CD14-positive monocyte (primary cell): ENCODE measurements around the gene CSNK1G3. TPM values are rescaled to one million over a fixed set of nuclear protein-coding genes. Genes with fewer than 3 reads are reported as not detected.

Experiments
- DNase-seq, 3 donors: peaks; one replicate each; pipeline ENCODE4 v3.0.0-alpha.2; 2011 to 2022
- H2AFZ ChIP-seq: 2 replicates; pipeline ENCODE4 v1.6.0; 2012; ENCODE audit warnings: mild to moderate bottlenecking, low read depth, low read length, inconsistent platforms; ENCODE audit not compliant: insufficient read depth, poor library complexity, severe bottlenecking
- H3K27ac ChIP-seq, 2 donors: 1 replicate in 1 of 2; 2 replicates in 1 of 2; pipeline ENCODE4 v1.5.1; 2012 to 2013; ENCODE audit warnings: low read length in 2 of 2, control low read depth in 1 of 2, inconsistent platforms in 1 of 2, low read depth in 1 of 2, mild to moderate bottlenecking in 1 of 2
- H3K27me3 ChIP-seq, 2 donors: one replicate each; pipeline versions ENCODE4 v1.6.0 to v1.6.1; 2011 to 2013; ENCODE audit warnings: low read length in 2 of 2; ENCODE audit not compliant: control insufficient read depth in 2 of 2, insufficient read depth in 2 of 2
- H3K36me3 ChIP-seq, 2 donors: replicated peaks in 1 of 2; 1 replicate in 1 of 2; 2 replicates in 1 of 2; pipeline versions ENCODE4 v1.5.1 to v1.6.1; 2012 to 2013; ENCODE audit warnings: low read length in 2 of 2, control low read depth in 1 of 2, inconsistent platforms in 1 of 2, mild to moderate bottlenecking in 1 of 2; ENCODE audit not compliant: insufficient read depth in 2 of 2, control insufficient read depth in 1 of 2
- H3K4me1 ChIP-seq, 2 donors: 1 replicate in 1 of 2; 2 replicates in 1 of 2; pipeline versions ENCODE4 v1.5.1 to v1.6.1; 2012 to 2013; ENCODE audit warnings: low read length in 2 of 2, control low read depth in 1 of 2, inconsistent platforms in 1 of 2, mild to moderate bottlenecking in 1 of 2, moderate library complexity in 1 of 2; ENCODE audit not compliant: insufficient read depth in 2 of 2, control insufficient read depth in 1 of 2
- H3K4me2 ChIP-seq: replicated peaks from 2 replicates; pipeline ENCODE3; 2012; ENCODE audit warnings: low read length, moderate library complexity, mild to moderate bottlenecking; ENCODE audit not compliant: poor library complexity, severe bottlenecking; ENCODE audit errors: extremely low read depth
- H3K4me3 ChIP-seq, 3 experiments: fragments of 200-600 bp in 1 of 3; sonication (generic) in 1 of 3; replicated peaks in 1 of 3; 1 replicate in 2 of 3; 2 replicates in 1 of 3; pipeline ENCODE4 v1.5.1; 2011 to 2013; ENCODE audit warnings: low read length in 3 of 3, mild to moderate bottlenecking in 3 of 3, control low read depth in 2 of 3, low read depth in 2 of 3, inconsistent platforms in 1 of 3, moderate library complexity in 1 of 3
- H3K79me2 ChIP-seq: 2 replicates; pipeline ENCODE4 v1.6.0; 2012; ENCODE audit warnings: mild to moderate bottlenecking, control low read depth, inconsistent platforms, low read length, moderate library complexity; ENCODE audit not compliant: insufficient read depth
- H3K9ac ChIP-seq: 2 replicates; pipeline ENCODE4 v1.6.0; 2017; ENCODE audit warnings: low read length, mild to moderate bottlenecking; ENCODE audit not compliant: insufficient read depth, poor library complexity, severe bottlenecking
- H3K9me3 ChIP-seq, 2 donors: replicated peaks in 1 of 2; 1 replicate in 1 of 2; 2 replicates in 1 of 2; pipeline versions ENCODE4 v1.5.1 to v1.6.1; 2012 to 2013; ENCODE audit warnings: low read length in 2 of 2, control low read depth in 1 of 2; ENCODE audit not compliant: control insufficient read depth in 1 of 2, insufficient read depth in 1 of 2
- H4K20me1 ChIP-seq: 2 replicates; pipeline ENCODE4 v1.6.0; 2012; ENCODE audit warnings: mild to moderate bottlenecking, low read length, control low read depth, moderate library complexity; ENCODE audit not compliant: insufficient read depth
- H3K27ac Mint-ChIP-seq, 7 donors: one replicate each; pipeline ENCODE4 v1.8.0; 2020; ENCODE audit warnings: mild to moderate bottlenecking in 7 of 7, mixed read lengths in 7 of 7, moderate library complexity in 6 of 7, inconsistent platforms in 2 of 7
- H3K27me3 Mint-ChIP-seq, 3 donors: one replicate each; pipeline ENCODE4 v1.8.0; 2021 to 2022; ENCODE audit warnings: low read depth in 3 of 3, mild to moderate bottlenecking in 3 of 3, mixed read lengths in 3 of 3, moderate library complexity in 3 of 3, inconsistent platforms in 1 of 3
- H3K36me3 Mint-ChIP-seq, 2 donors: one replicate each; pipeline ENCODE4 v1.8.0; 2020; ENCODE audit warnings: mixed read lengths in 2 of 2, inconsistent platforms in 1 of 2, mild to moderate bottlenecking in 1 of 2
- H3K4me1 Mint-ChIP-seq: one replicate; pipeline ENCODE4 v1.8.0; 2020; ENCODE audit warnings: mild to moderate bottlenecking, mixed read lengths
- H3K4me3 Mint-ChIP-seq, 2 donors: one replicate each; pipeline ENCODE4 v1.8.0; 2020; ENCODE audit warnings: mild to moderate bottlenecking in 2 of 2, mixed read lengths in 2 of 2, moderate library complexity in 1 of 2
- H3K9me3 Mint-ChIP-seq, 7 donors: one replicate each; pipeline ENCODE4 v1.8.0; 2020 to 2022; ENCODE audit warnings: mixed read lengths in 7 of 7, mild to moderate bottlenecking in 6 of 7, moderate library complexity in 6 of 7, inconsistent platforms in 2 of 7
- WGBS: methylation state at CpG from one replicate; pipeline ENCODE4 v1.1.5; 2013; ENCODE audit warnings: missing lambda C conversion rate; ENCODE audit not compliant: insufficient coverage; 5-methylcytosine and 5-hydroxymethylcytosine counted together
- intact Hi-C, 2 donors: fragments of 100-400 bp; cut with micrococcal nuclease; formaldehyde crosslinking; loops; one replicate each; pipeline versions ENCODE4 v1.15.0 to v1.15.1; 2023
- polyA plus RNA-seq, 3 donors: library from polyadenylated mRNA; depleted of rRNA in 1 of 3; unstranded in 2 of 3; stranded (reverse) in 1 of 3; fragments of 300-500 nt in 2 of 3; fragments of >200 nt in 1 of 3; fragmentation: Illumina TruSeq in 2 of 3; gene quantifications; 1 replicate in 2 of 3; 2 replicates in 1 of 3; pipeline ENCODE4 v1.2.3, GENCODE V29; 2012 to 2021
- TF ChIP-seq, protein P1 (sequence below): fragments of 200-600 bp; IDR thresholded peaks from one replicate; pipeline ENCODE4 v1.8.0; 2022; ENCODE audit warnings: antibody characterized with exemption, mild to moderate bottlenecking

The CSNK1G3 gene
- polyA plus RNA-seq, 3 donors = 10.8 to 22.3 (median 17.1) TPM

GRCh38 chr5:123515904-123516303 lies 3.9 kb downstream of the CSNK1G3 start:
- peaks cover 1 to 2% (median 1%) of the 10 kb centered on the region in 3 donors for H3K27me3 Mint-ChIP-seq
- H3K27me3 ChIP-seq = no peaks in the 10 kb centered on the region
- peaks cover 10 to 16% of the 10 kb centered on the region in 2 donors for H3K4me1 ChIP-seq
- H3K9me3 ChIP-seq = no peaks in the 10 kb centered on the region
- no peak overlapping the region for H3K4me3 Mint-ChIP-seq
- H3K27ac Mint-ChIP-seq = no peak overlapping the region
- H3K9ac ChIP-seq = no peak overlapping the region
- peaks cover 36% of the 10 kb centered on the region for H3K4me1 Mint-ChIP-seq
- 100% methylated on average over 1 of the region's 3 CpGs for WGBS
- intact Hi-C loops = no loop called here
- peaks cover 0 to 5% (median 0%) of the 10 kb centered on the region in 7 donors for H3K9me3 Mint-ChIP-seq
- H3K36me3 Mint-ChIP-seq = no peaks in the 10 kb centered on the region
- peaks cover 78% of the 10 kb centered on the region for H3K79me2 ChIP-seq
- H2AFZ ChIP-seq = no peak overlapping the region
- H4K20me1 ChIP-seq = peaks cover 37% of the 10 kb centered on the region
- H3K36me3 ChIP-seq = no peaks in the 10 kb centered on the region
- TF ChIP-seq, protein P1, sequence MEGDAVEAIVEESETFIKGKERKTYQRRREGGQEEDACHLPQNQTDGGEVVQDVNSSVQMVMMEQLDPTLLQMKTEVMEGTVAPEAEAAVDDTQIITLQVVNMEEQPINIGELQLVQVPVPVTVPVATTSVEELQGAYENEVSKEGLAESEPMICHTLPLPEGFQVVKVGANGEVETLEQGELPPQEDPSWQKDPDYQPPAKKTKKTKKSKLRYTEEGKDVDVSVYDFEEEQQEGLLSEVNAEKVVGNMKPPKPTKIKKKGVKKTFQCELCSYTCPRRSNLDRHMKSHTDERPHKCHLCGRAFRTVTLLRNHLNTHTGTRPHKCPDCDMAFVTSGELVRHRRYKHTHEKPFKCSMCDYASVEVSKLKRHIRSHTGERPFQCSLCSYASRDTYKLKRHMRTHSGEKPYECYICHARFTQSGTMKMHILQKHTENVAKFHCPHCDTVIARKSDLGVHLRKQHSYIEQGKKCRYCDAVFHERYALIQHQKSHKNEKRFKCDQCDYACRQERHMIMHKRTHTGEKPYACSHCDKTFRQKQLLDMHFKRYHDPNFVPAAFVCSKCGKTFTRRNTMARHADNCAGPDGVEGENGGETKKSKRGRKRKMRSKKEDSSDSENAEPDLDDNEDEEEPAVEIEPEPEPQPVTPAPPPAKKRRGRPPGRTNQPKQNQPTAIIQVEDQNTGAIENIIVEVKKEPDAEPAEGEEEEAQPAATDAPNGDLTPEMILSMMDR = no peak
- H3K4me3 ChIP-seq = no peak overlapping the region
- H3K27ac ChIP-seq = no peak overlapping the region
- DNase-seq = no peak
- H3K4me2 ChIP-seq = no peak overlapping the region

GRCh38 chr5:123517476-123517875 lies 5.5 kb downstream of the CSNK1G3 start:
- no peak for DNase-seq
- peaks cover 0 to 2% (median 0%) of the 10 kb centered on the region in 3 donors for H3K27me3 Mint-ChIP-seq
- intact Hi-C loops = no loop called here
- no peak overlapping the region for H3K27ac Mint-ChIP-seq
- H3K4me2 ChIP-seq = no peak overlapping the region
- H3K4me3 ChIP-seq = no peak overlapping the region
- 86% methylated on average over 1 of the region's 3 CpGs for whole genome bisulfite sequencing
- TF ChIP-seq, protein P1 = no peak
- no peaks in the 10 kb centered on the region for H3K27me3 ChIP-seq
- peaks cover 53% of the 10 kb centered on the region for H4K20me1 ChIP-seq
- H3K4me1 Mint-ChIP-seq = peaks cover 34% of the 10 kb centered on the region
- peaks cover 94% of the 10 kb centered on the region for H3K79me2 ChIP-seq
- H3K9ac ChIP-seq = no peak overlapping the region
- no peak overlapping the region for H3K27ac ChIP-seq
- H3K9me3 ChIP-seq = no peaks in the 10 kb centered on the region
- no peaks in the 10 kb centered on the region for H3K36me3 ChIP-seq
- no peaks in the 10 kb centered on the region for H3K36me3 Mint-ChIP-seq
- H2AFZ ChIP-seq = no peak overlapping the region
- no peaks in the 10 kb centered on the region for H3K9me3 Mint-ChIP-seq
- H3K4me3 Mint-ChIP-seq = no peak overlapping the region
- H3K4me1 ChIP-seq = peaks cover 5 to 14% of the 10 kb centered on the region in 2 donors
